Keratinocyte (primary cell): Measurements from ENCODE around the gene CLEC12A. TPM values are rescaled to one million over a fixed set of nuclear protein-coding genes. Genes with fewer than 3 reads are reported as not detected.
"Not testable (repeated sequence)": the region's sequence is repeated elsewhere in the genome, so short reads cannot be mapped to it uniquely, and the experiment has no call there.

Experiments used
- DNase-seq: peaks from one replicate; pipeline ENCODE4 v3.0.0-alpha.2; 2011; ENCODE audit warnings: low read depth, missing footprints, low spot score
- FAIRE-seq: peaks from 2 replicates; lab custom pipeline; 2011; peaks lifted over from hg19 to GRCh38; lab: Jason Lieb, UNC
- H2AFZ ChIP-seq: 2 replicates; pipeline ENCODE4 v1.6.0; 2012; ENCODE audit warnings: low read length, control low read depth, inconsistent platforms; ENCODE audit not compliant: control insufficient read depth
- H3K27ac ChIP-seq: 2 replicates; pipeline ENCODE4 v1.5.1; 2011; ENCODE audit warnings: low read length; ENCODE audit not compliant: control insufficient read depth, insufficient read depth
- H3K27me3 ChIP-seq: 3 replicates; pipeline ENCODE4 v1.6.0; 2011; ENCODE audit warnings: low read length; ENCODE audit not compliant: control insufficient read depth, insufficient read depth; ENCODE audit errors: extremely low read depth
- H3K36me3 ChIP-seq, 2 experiments: 2 replicates in 1 of 2; 3 replicates in 1 of 2; pipeline ENCODE4 v1.5.1; 2011; ENCODE audit warnings: low read length in 2 of 2, mild to moderate bottlenecking in 1 of 2; ENCODE audit not compliant: control insufficient read depth in 2 of 2, insufficient read depth in 2 of 2; ENCODE audit errors: extremely low read depth in 1 of 2
- H3K4me1 ChIP-seq: 3 replicates; pipeline ENCODE4 v1.5.1; 2011; ENCODE audit warnings: low read length; ENCODE audit not compliant: control insufficient read depth, insufficient read depth; ENCODE audit errors: extremely low read depth
- H3K4me2 ChIP-seq: 3 replicates; pipeline ENCODE4 v1.6.0; 2011; ENCODE audit warnings: low read depth, low read length; ENCODE audit not compliant: control insufficient read depth, insufficient read depth; ENCODE audit errors: extremely low read depth
- H3K4me3 ChIP-seq, 3 experiments: fragments of 200-600 bp in 1 of 3; sonication (generic) in 1 of 3; 2 replicates in 2 of 3; 3 replicates in 1 of 3; pipeline ENCODE4 v1.5.1; 2011 to 2016; ENCODE audit warnings: low read length in 3 of 3, mild to moderate bottlenecking in 3 of 3, control low read depth in 2 of 3, inconsistent platforms in 1 of 3, low read depth in 1 of 3, mixed read lengths in 1 of 3, mixed run types in 1 of 3, moderate library complexity in 1 of 3; ENCODE audit not compliant: control insufficient read depth in 2 of 3, insufficient read depth in 2 of 3; ENCODE audit errors: extremely low read depth in 1 of 3
- H3K79me2 ChIP-seq: 2 replicates; pipeline ENCODE4 v1.6.0; 2012; ENCODE audit warnings: low read length; ENCODE audit not compliant: control insufficient read depth, insufficient read depth
- H3K9ac ChIP-seq: 3 replicates; pipeline ENCODE4 v1.6.0; 2011; ENCODE audit warnings: low read length; ENCODE audit not compliant: control insufficient read depth, insufficient read depth; ENCODE audit errors: extremely low read depth
- H3K9me1 ChIP-seq: 3 replicates; pipeline ENCODE4 v1.6.0; 2011; ENCODE audit warnings: low read length; ENCODE audit not compliant: control insufficient read depth, insufficient read depth; ENCODE audit errors: extremely low read depth
- H3K9me3 ChIP-seq: 2 replicates; pipeline ENCODE4 v1.5.1; 2012; ENCODE audit warnings: low read depth, low read length; ENCODE audit not compliant: control insufficient read depth
- H4K20me1 ChIP-seq: 3 replicates; pipeline ENCODE4 v1.6.0; 2011; ENCODE audit warnings: low read length; ENCODE audit not compliant: control insufficient read depth, insufficient read depth; ENCODE audit errors: extremely low read depth
- EZH2 ChIP-seq: IDR thresholded peaks from one replicate; pipeline ENCODE4 v1.6.1; 2012; ENCODE audit warnings: inconsistent platforms, mild to moderate bottlenecking, low read length, moderate library complexity
- dilution Hi-C: fragments of 300-500 bp; cut with MboI; formaldehyde crosslinking; loops from one replicate; pipeline ENCODE4 v1.7.0; 2020; ENCODE audit warnings: low sequenced_read_pairs; ENCODE audit not compliant: extremely low pct_ligation_motif_present
- polyA plus RNA-seq, 5 experiments: library from polyadenylated mRNA; depleted of rRNA in 3 of 5; stranded (reverse) in 3 of 5; stranded (forward) in 1 of 5; unstranded in 1 of 5; fragments of >200 nt; gene quantifications; 1 replicate in 1 of 5; 2 replicates in 3 of 5; 3 replicates in 1 of 5; pipeline versions ENCODE4 v1.2.1 to v1.2.3, GENCODE V29; 2011 to 2012; ENCODE audit warnings: missing spikeins in 2 of 5, low read depth in 1 of 5, low replicate concordance in 1 of 5
- TF ChIP-seq, protein P1 (sequence below), 3 experiments: IDR thresholded peaks in 1 of 3; conservative IDR thresholded peaks in 1 of 3; optimal IDR thresholded peaks in 1 of 3; 2 replicates in 2 of 3; 3 replicates in 1 of 3; pipeline versions ENCODE3 to v1.5.1; 2011; ENCODE audit warnings: low read length in 3 of 3, mild to moderate bottlenecking in 3 of 3, moderate library complexity in 2 of 3, control low read depth in 1 of 3, inconsistent platforms in 1 of 3; ENCODE audit not compliant: insufficient read depth in 2 of 3; ENCODE audit errors: extremely low read depth in 1 of 3

The CLEC12A gene
- polyA plus RNA-seq, 1 donor (not counting 4 experiments of a cell fraction or from before 2014, with no cell fraction given): not detected

DNA sequence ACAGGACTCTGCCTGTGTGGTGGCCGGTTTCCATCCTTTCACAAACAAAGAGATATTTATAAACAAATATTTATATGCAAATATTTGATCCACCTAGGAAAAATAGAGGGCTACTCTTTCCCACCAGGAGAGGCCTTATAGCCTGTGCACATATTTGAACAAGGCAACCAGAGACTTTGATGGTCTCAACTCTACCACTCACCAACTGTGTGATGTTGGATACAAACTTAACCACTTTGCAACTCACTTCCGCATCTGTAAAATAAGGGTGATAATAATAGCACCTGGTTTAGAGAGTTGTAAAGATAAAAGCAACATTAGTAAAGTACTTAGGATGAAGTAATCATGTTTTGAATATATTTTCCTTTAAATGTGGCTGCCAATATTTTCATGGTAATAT lies 1.5 kb upstream of the CLEC12A start:
- H3K27ac ChIP-seq: no peak overlapping the region
- H2AFZ ChIP-seq: no peak overlapping the region
- no peaks in the 10 kb centered on the region for H3K27me3 ChIP-seq
- no peak overlapping the region for H3K4me2 ChIP-seq
- no peak for DNase-seq
- H3K36me3 ChIP-seq: no peaks in the 10 kb centered on the region
- H3K9me3 ChIP-seq: no peaks in the 10 kb centered on the region
- TF ChIP-seq, protein P1, sequence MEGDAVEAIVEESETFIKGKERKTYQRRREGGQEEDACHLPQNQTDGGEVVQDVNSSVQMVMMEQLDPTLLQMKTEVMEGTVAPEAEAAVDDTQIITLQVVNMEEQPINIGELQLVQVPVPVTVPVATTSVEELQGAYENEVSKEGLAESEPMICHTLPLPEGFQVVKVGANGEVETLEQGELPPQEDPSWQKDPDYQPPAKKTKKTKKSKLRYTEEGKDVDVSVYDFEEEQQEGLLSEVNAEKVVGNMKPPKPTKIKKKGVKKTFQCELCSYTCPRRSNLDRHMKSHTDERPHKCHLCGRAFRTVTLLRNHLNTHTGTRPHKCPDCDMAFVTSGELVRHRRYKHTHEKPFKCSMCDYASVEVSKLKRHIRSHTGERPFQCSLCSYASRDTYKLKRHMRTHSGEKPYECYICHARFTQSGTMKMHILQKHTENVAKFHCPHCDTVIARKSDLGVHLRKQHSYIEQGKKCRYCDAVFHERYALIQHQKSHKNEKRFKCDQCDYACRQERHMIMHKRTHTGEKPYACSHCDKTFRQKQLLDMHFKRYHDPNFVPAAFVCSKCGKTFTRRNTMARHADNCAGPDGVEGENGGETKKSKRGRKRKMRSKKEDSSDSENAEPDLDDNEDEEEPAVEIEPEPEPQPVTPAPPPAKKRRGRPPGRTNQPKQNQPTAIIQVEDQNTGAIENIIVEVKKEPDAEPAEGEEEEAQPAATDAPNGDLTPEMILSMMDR (optimal IDR thresholded peaks at IDR 0.05 in 1 of 3, IDR thresholded peaks at IDR 0.05 in 1 of 3, conservative IDR thresholded peaks at IDR 0.05 in 1 of 3; ENCODE audit: extremely low read depth in 1 of 3, insufficient read depth in 2 of 3, low read length in 3 of 3): no peak
- TF ChIP-seq EZH2: no peak
- H3K4me3 ChIP-seq: no peak overlapping the region
- H3K79me2 ChIP-seq: no peaks in the 10 kb centered on the region
- no peak overlapping the region for H3K9ac ChIP-seq
- dilution Hi-C loops: no loop called here
- H3K4me1 ChIP-seq: no peaks in the 10 kb centered on the region
- no peaks in the 10 kb centered on the region for H4K20me1 ChIP-seq
- no peaks in the 10 kb centered on the region for H3K9me1 ChIP-seq
- FAIRE-seq: no peak

DNA sequence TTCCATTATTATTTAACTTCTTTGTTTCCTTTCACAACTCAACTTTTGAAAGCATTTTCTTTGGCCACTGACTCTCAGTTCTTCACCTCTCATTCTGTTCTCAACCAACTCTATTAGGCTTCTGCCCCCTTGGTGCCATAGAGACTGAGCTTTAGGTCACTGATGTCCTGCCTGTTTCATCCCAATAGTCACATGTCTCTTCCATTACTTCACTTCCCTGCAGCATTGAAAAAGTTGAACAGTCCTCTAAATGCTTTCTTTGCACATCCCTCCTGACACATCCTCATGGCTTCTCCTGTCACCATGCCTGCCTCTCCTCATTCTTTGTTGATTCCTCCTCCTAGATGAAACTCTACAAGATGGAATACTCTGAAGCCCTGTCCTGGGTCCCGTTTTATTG lies 2.7 kb downstream of the CLEC12A start:
- no peak for TF ChIP-seq EZH2
- TF ChIP-seq, protein P1 (optimal IDR thresholded peaks at IDR 0.05 in 1 of 3, IDR thresholded peaks at IDR 0.05 in 1 of 3, conservative IDR thresholded peaks at IDR 0.05 in 1 of 3; ENCODE audit: extremely low read depth in 1 of 3, insufficient read depth in 2 of 3, low read length in 3 of 3): no peak
- no peak overlapping the region for H2AFZ ChIP-seq
- dilution Hi-C loops: no loop called here
- no peak overlapping the region for H3K4me3 ChIP-seq
- no peaks in the 10 kb centered on the region for H3K9me3 ChIP-seq
- no peak for FAIRE-seq
- H3K27ac ChIP-seq: no peak overlapping the region
- H3K9ac ChIP-seq: no peak overlapping the region
- DNase-seq: no peak
- no peaks in the 10 kb centered on the region for H3K79me2 ChIP-seq
- no peaks in the 10 kb centered on the region for H3K4me1 ChIP-seq
- H3K27me3 ChIP-seq: no peaks in the 10 kb centered on the region
- H3K4me2 ChIP-seq: no peak overlapping the region
- H3K36me3 ChIP-seq: no peaks in the 10 kb centered on the region
- no peaks in the 10 kb centered on the region for H4K20me1 ChIP-seq
- no peaks in the 10 kb centered on the region for H3K9me1 ChIP-seq

DNA sequence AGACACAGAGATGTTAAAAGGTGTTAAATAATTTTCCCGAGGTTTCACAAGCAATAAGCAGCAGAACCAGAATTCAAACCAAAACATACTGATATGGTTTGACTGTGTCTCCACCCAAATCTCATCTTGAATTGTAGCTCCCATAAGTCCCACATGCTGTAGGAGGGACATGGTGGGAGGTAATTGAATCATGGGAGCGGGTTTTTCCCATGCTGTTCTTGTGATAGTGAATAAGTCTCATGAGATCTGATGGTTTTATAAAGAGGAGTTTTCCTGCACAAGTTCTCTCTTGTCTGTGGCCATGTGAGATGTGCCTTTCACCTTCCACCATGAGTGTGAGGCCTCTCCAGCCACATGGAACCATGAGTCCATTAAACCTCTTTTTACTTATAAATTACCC lies 3.5 kb downstream of the CLEC12A start:
- H3K4me1 ChIP-seq, H3K27ac ChIP-seq, H3K9me1 ChIP-seq, H3K9ac ChIP-seq, DNase-seq, H3K27me3 ChIP-seq, H2AFZ ChIP-seq, H3K9me3 ChIP-seq, H4K20me1 ChIP-seq, H3K79me2 ChIP-seq, H3K4me2 ChIP-seq, FAIRE-seq, dilution Hi-C loops, H3K4me3 ChIP-seq, H3K36me3 ChIP-seq: not testable (repeated sequence)
